ENCODE results near the gene GALNT1.

The GALNT1 gene

DNA sequence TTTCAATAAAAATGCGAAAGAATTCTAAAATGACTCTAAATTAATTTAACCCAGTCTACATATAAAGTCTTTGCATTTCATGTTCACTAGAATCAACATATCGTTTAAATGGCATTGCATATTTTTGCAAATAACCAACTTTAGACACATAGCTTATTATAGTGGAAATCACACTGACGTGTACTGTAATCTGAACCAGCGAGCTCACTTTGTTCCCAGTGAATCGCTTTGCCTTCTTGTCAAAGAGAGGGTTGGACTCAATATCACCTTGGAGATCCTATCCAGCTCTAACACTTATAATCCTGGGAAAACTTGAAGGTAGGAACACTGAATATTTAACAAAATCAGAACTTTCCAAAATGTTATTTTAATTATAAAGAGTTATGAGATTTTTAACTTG lies 108.2 kb downstream of the GALNT1 start:
- Histone ChIP-seq H3K4me2 (ENCODE audit: low read length) (no peak overlapping the region), H3K79me2 (no peaks in the 10 kb centered on the region), H3K36me3 (ENCODE audit: control insufficient read depth, insufficient read depth, low read length) (no peaks in the 10 kb centered on the region), H3K27me3 (ENCODE audit: control insufficient read depth, insufficient read depth, low read length) (no peaks in the 10 kb centered on the region), H2AFZ (no peak overlapping the region), H3K9me3 (ENCODE audit: control insufficient read depth, low read length) (no peaks in the 10 kb centered on the region), H3K27ac (no peak overlapping the region), H3K4me3 (ENCODE audit: low read depth, low read length) (no peak overlapping the region), H3K4me1 (no peaks in the 10 kb centered on the region), H3K9ac (no peak overlapping the region)
- TF ChIP-seq, protein P1, sequence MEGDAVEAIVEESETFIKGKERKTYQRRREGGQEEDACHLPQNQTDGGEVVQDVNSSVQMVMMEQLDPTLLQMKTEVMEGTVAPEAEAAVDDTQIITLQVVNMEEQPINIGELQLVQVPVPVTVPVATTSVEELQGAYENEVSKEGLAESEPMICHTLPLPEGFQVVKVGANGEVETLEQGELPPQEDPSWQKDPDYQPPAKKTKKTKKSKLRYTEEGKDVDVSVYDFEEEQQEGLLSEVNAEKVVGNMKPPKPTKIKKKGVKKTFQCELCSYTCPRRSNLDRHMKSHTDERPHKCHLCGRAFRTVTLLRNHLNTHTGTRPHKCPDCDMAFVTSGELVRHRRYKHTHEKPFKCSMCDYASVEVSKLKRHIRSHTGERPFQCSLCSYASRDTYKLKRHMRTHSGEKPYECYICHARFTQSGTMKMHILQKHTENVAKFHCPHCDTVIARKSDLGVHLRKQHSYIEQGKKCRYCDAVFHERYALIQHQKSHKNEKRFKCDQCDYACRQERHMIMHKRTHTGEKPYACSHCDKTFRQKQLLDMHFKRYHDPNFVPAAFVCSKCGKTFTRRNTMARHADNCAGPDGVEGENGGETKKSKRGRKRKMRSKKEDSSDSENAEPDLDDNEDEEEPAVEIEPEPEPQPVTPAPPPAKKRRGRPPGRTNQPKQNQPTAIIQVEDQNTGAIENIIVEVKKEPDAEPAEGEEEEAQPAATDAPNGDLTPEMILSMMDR (IDR thresholded peaks at IDR 0.05), result no peak

- H3K9me3 ChIP-seq (ENCODE audit: control insufficient read depth, low read length), result no peaks in the 10 kb centered on the region
- TF ChIP-seq, protein P1 (IDR thresholded peaks at IDR 0.05), result no peak
- no peaks in the 10 kb centered on the region for H3K36me3 ChIP-seq (ENCODE audit: control insufficient read depth, insufficient read depth, low read length)
- H3K27me3 ChIP-seq (ENCODE audit: control insufficient read depth, insufficient read depth, low read length), result no peaks in the 10 kb centered on the region
- no peak overlapping the region for H3K27ac ChIP-seq
- H2AFZ ChIP-seq, result no peak overlapping the region
- no peaks in the 10 kb centered on the region for H3K4me1 ChIP-seq
- no peaks in the 10 kb centered on the region for H3K79me2 ChIP-seq
- H3K4me3 ChIP-seq (ENCODE audit: low read depth, low read length), result no peak overlapping the region
- H3K4me2 ChIP-seq (ENCODE audit: low read length), result no peak overlapping the region
- no peak overlapping the region for H3K9ac ChIP-seq
Measured at GRCh38 chr18:35691625-35692024, 110.1 kb downstream of the GALNT1 start.

DNA sequence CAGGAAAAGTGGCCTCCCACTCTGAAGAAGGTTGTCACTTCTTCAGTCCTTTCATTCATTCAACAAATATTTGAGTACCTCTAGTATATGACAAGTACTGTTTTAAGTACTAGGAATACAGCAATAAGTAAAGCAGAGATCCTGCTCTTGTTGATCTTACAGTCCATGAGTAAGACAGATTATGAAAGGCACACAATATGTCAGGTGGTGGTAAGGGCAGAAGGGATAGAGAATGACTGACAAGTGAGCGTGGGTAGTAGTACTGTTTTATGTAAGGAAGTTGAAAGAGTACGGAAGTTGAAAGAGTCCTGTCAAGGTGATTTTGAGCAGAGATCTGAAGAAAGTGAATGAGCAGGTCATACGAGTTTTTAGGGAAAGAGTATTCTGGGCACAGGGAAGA lies 111.3 kb downstream of the GALNT1 start:
- TF ChIP-seq, protein P1 (IDR thresholded peaks at IDR 0.05), result no peak
- H3K9me3 ChIP-seq (ENCODE audit: control insufficient read depth, low read length), result no peaks in the 10 kb centered on the region
- H3K4me3 ChIP-seq (ENCODE audit: low read depth, low read length), result no peak overlapping the region
- no peaks in the 10 kb centered on the region for H3K79me2 ChIP-seq
- no peak overlapping the region for H3K27ac ChIP-seq
- H3K27me3 ChIP-seq (ENCODE audit: control insufficient read depth, insufficient read depth, low read length), result no peaks in the 10 kb centered on the region
- H3K4me2 ChIP-seq (ENCODE audit: low read length), result no peak overlapping the region
- H3K4me1 ChIP-seq, result no peaks in the 10 kb centered on the region
- H3K36me3 ChIP-seq (ENCODE audit: control insufficient read depth, insufficient read depth, low read length), result no peaks in the 10 kb centered on the region
- no peak overlapping the region for H2AFZ ChIP-seq
- no peak overlapping the region for H3K9ac ChIP-seq

DNA sequence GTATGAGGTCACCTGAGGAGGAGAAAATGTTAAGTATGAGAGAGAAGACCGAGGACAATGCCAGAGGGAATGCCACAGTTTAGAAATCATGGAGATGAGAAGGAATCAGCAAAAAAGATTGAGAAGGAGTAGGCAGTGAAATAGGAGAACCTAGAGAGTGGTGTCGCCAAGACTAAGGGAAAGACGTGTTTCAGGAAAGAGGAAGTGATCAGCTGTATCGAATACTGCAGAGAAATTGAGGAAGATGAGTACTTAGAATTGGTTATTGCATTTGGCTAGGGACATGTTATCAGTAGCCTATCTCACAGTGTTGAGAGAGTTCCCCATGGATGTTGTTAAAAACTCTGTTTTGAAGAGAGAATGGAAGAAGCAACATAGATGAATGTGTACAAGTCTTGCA lies 112.3 kb downstream of the GALNT1 start:
- Histone ChIP-seq H3K4me3 (ENCODE audit: low read depth, low read length) (no peak overlapping the region), H3K79me2 (no peaks in the 10 kb centered on the region), H3K36me3 (ENCODE audit: control insufficient read depth, insufficient read depth, low read length) (no peaks in the 10 kb centered on the region), H3K27ac (no peak overlapping the region), H3K9me3 (ENCODE audit: control insufficient read depth, low read length) (no peaks in the 10 kb centered on the region), H2AFZ (no peak overlapping the region), H3K27me3 (ENCODE audit: control insufficient read depth, insufficient read depth, low read length) (no peaks in the 10 kb centered on the region), H3K9ac (no peak overlapping the region), H3K4me2 (ENCODE audit: low read length) (no peak overlapping the region), H3K4me1 (no peaks in the 10 kb centered on the region)
- TF ChIP-seq, protein P1 (IDR thresholded peaks at IDR 0.05), result no peak

DNA sequence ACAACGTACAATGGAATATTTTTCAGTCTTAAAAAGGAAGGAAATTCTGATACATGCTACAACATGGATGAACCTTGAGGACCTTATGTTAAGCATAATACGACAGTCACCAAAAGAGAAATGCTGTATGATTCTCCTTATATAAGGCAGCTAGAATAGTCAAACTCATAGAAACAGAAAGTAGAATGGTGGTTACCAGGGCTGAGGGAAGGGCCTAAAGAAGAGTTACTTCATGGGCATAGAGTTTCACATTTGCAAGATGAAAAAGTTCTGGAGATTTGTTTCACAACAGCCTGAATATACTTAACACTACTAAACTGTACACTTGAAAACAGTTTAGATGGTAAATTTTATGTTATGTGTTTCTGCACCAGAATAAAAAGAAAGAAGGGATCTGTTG lies 113.3 kb downstream of the GALNT1 start:
- H3K9ac ChIP-seq, result no peak overlapping the region
- no peaks in the 10 kb centered on the region for H3K79me2 ChIP-seq
- no peaks in the 10 kb centered on the region for H3K4me1 ChIP-seq
- no peak overlapping the region for H2AFZ ChIP-seq
- no peaks in the 10 kb centered on the region for H3K9me3 ChIP-seq (ENCODE audit: control insufficient read depth, low read length)
- H3K36me3 ChIP-seq (ENCODE audit: control insufficient read depth, insufficient read depth, low read length), result no peaks in the 10 kb centered on the region
- no peak overlapping the region for H3K4me2 ChIP-seq (ENCODE audit: low read length)
- TF ChIP-seq, protein P1 (IDR thresholded peaks at IDR 0.05), result no peak
- no peak overlapping the region for H3K27ac ChIP-seq
- H3K4me3 ChIP-seq (ENCODE audit: low read depth, low read length), result no peak overlapping the region
- H3K27me3 ChIP-seq (ENCODE audit: control insufficient read depth, insufficient read depth, low read length), result no peaks in the 10 kb centered on the region

All from parathyroid adenoma (tissue), 2 donors.